HG02970 (cell line): ENCODE measurements around the gene ANXA1.
"Not testable (repeated sequence)": the region's sequence is repeated elsewhere in the genome, so short reads cannot be mapped to it uniquely, and the experiment has no call there.

Experiments
- ATAC-seq: cut with Tn5 transposase; IDR thresholded peaks from one replicate; pipeline ENCODE4 v1.9.1; 2021; ENCODE audit warnings: mild to moderate bottlenecking, moderate library complexity, moderate number of reproducible peaks; ENCODE audit not compliant: unreplicated experiment, low FRiP score

The ANXA1 gene

DNA sequence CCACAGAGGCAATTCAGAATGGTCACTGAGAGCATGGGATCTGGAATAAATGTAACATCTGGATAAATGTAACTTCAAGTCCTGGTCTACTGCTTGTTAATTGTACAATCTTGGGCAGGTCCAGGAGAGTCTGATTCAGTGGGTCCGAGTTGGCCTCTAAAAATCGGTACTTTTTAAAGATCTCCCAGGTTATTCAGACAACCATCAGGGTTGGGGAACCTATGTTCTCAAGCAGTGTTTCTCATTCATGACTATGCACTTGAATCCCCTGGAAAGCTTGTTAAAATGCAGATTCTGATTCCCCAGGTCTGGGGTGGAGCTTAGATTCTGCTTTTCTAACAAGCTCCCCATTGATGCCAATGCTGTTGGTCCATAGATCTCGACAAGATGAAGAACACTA lies 14.8 kb downstream of the ANXA1 start:
- ATAC-seq: no peak

DNA sequence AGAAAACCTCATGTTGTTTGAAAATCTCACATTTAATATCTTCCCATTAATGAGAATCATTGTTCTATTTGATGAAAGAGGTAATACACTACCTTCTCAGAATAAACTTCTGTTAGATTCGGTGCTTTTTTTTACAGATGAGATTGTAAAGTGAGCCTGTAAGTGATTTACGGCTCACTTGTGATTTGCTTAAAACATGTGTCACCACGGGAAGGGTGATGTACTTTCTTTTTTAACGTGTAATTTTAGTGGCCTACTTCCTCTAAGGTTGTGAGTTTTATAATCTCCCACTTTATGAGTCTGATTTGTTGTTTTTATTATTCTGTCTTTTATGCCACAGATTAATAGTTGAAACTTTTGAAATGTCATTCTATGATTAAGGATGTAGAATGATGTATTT lies 15.9 kb downstream of the ANXA1 start:
- ATAC-seq: no peak

DNA sequence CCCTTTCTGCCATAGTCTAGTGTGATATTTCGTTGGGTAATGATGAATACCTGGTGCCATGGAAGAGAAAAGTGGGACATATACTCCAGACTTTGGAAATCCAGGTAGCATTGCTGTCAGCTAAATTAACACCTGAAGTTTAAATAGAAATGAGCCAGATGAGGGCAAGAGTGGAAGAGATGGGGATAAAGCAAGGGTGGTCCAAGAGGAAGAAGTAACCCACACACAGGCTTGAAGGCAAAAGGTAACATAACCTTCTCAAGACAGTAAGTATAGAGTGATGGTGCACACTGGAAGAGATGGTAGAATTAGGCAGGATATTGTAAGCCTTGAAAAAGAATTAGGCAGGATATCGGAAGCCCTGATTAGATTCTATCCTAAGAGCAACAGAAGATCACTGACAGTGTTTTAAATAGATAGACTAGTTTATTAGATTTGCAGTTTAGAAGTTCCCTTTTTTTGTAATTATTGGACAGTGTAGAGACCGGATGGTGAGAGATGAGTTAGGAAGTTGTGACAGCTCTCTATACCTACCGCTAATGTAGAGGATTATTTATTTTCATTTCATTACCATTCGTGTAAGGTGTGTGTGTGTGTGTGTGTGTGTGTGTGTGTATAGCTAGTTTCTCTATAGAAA lies 16.8 kb downstream of the ANXA1 start:
- ATAC-seq: no peak

DNA sequence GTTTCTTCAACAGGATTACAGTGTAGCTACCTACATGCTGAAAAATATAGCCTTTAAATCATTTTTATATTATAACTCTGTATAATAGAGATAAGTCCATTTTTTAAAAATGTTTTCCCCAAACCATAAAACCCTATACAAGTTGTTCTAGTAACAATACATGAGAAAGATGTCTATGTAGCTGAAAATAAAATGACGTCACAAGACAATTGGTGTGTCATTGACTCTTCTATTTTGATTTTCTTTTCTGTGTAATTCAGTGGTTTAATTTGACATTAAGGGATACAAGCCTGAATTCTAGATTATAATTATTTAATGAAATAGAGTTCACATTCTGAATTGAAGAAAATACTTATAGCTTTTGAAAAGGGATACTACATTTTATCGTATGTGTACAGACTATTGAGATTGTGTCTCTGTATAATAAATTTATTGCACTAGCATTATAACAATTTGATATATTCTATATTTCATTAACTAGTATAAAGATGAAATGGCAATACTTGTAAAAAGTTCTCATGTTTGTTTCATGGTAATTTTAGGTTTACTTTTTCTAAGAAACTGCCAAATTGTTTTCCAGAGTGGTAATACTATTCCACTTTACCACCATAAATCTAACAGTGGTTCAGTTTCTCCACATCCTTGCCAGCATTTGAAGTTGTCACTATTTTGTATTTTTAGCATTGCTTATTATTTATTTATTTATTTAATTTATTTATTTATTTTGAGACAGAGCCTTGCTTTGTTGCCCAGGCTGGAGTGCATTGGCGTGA lies 18.7 kb downstream of the ANXA1 start:
- no peak for ATAC-seq

DNA sequence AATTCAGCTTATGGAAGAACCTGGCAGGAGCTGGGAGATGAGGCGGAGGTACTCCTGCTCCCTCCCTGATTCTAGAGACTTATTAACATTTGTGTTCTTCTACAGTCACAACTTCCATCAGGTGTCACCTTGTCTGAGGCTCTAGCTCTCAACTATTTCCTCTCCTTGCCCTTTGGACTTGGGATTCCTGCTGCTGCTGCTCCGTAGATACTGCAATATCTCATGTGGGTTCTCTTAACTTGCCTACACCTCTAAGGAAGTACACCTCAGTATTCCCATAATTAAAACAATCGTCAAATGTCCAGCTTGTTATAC lies 21.2 kb downstream of the ANXA1 start:
- ATAC-seq: no peak

DNA sequence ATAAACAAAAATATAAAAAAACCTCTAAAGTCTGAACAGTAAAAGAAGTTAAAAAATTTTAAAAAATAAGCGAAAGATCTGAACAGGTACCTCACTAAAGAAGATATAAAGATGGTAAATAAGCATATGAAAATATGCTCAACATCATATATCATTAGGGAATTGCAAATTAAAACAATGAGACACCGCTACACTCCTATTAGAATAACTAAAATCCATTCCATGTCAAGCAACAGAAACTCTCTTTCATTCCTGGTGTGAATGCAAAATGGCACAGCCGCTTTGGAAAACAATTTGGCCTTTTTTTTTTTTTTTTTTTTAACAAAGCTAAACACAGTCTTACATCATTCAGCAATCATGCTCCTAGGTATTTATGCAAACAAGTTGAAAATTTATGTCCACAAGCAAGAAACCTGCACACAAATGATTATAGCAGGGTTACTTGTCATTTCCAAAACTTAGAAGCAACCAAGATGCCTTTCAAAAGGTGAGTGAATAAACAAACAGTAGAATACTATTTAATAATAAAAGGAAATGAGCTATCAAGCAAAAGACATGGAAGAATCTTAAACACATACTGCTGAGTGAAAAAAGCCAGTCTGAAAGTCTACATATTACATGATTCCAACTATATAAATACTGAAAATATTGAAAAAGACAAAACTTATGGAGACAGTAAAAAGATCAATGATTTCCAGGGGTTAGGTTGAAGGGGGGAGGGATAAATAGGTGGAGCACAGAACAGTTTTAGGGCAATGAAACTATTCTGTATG lies 22.1 kb downstream of the ANXA1 start:
- ATAC-seq: no peak

DNA sequence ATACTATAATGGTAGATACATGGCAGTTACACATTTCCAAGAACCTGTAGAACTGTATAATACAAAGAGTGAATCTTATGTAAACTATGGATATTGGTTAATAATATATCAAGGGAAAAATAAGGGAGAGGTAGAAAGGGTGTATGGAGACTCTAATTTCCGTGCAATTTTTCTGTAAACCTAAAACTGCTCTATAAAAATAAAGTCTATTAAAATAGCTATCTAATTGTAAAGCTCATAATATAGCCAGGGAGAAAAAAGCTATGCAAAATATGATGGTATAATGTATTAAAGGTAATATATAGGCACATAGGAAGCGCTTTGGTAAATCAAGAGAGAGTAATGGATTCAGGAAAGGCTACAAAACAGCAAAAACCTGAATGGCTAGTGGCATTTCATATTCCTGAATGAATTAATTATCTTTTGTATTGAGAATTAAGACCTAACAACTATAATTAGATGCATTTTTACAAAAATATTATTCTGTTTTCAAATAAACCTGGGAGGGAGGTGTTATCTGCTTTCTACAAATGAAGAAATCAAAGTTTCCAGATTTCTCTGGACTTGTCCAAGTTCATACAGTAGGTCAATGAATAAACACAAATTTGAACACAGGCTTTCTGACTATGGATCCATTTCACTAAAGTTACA lies 22.8 kb downstream of the ANXA1 start:
- no peak for ATAC-seq

DNA sequence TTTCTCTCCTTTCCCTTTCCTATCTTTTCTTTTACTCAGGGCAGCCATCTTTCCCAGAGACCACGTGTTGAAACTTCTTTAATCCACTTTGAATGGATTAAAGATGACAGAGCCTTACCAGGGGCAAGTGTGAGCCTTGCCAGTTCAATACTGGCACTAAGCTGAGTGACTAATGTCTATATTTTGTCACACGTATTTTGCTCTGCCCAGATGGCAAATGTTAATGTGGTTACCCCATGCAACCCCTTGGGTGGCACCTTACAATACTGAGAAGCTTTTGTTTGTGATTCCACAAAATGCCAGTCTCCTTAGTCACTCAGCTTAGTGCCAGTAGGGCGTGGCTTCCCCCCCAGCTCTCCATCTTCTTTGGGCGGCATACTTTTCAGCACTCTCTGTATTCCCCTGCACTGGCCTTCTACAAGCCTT lies 24.8 kb downstream of the ANXA1 start:
- ATAC-seq: no peak

DNA sequence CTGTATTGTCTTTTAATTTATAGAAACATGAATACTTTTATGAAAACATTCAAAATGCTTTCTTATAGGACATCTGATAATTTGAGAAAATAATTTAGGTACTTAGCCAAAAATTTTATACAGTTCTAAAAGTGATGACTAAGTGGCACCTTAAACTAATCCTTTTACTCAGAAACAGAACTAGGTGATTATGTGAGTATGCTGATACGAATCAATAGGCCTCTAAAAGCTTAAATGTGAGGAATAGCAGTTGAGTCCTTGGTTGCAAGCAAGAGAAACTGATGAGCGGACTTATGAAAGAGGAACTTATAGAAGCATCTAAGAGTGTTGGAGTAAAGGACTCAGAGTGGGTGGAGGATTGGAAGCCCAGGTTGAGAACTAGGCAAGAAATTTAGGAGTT lies 26.4 kb downstream of the ANXA1 start:
- ATAC-seq: no peak

DNA sequence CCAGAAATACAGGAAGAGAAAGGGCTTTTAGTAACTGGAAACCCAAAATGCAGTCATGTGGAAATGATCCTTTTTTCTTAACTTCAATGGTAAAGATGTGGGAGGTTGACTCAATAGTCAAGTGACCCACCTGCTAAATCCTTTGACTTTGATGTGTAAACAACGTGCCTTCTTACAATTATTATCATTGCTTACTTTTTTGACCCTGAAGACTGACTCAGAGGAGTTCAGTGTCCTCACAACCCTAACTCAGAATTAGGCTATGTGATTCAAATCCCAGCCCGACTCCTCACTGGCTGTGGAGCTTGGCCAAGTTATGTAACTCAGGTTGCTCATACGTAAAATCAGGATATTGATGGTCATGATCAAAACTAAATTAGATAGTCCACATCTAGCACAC lies 27.9 kb downstream of the ANXA1 start:
- no peak for ATAC-seq

DNA sequence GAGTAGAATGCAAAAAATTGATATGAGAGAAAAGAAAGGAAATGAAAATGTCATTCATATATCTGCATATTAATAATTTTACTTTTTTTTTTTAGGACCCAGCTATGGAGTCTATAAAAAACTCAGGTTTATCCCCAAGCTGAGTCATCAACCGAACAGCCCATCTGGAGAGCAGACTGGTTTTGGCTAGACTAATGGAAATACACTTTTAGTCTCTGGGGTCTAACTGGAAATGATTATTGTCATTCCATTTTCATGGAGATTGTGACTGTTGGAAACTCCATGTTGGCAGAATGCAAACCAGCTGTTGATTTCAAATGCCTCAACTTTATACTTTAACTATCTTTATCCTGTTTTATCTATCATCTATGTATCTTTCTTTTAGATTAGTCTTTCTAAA lies 28.7 kb downstream of the ANXA1 start:
- no peak for ATAC-seq

DNA sequence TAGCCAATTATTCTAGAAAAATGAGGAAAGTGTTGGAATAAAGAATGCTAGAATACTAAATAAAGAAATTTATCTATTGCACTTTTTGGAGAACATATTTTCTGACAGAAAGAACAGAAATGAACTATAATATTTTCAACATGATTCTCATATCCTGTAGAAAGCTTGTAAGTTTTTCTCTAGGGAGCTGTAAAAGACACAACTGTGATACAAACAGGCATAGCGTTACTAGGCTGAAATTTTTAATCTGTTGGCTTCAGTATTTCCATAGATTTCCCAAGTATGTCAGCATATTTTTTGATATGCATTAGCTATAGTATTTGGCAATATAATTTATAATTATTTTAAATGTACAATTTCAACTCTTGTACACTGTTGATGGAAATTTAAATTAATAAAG lies 31.3 kb downstream of the ANXA1 start:
- no peak for ATAC-seq

DNA sequence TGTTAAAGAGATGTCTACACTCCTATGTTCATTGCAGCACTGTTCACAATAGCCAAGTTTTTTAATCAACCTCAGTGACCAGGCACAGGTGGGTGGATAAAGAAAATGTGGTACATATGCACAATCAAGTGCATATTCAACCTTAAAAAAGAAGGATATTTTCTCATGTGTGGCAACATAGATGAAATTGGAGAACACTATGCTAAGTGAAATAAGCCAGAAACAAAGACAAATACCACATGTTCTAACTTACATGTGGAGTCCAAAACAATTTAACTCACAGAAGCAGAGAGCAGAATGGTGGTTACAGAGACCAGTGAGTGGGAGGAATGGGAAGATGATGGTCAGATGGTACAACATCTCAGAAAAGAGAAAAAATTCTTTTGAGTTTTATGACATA lies 31.8 kb downstream of the ANXA1 start:
- no peak for ATAC-seq

DNA sequence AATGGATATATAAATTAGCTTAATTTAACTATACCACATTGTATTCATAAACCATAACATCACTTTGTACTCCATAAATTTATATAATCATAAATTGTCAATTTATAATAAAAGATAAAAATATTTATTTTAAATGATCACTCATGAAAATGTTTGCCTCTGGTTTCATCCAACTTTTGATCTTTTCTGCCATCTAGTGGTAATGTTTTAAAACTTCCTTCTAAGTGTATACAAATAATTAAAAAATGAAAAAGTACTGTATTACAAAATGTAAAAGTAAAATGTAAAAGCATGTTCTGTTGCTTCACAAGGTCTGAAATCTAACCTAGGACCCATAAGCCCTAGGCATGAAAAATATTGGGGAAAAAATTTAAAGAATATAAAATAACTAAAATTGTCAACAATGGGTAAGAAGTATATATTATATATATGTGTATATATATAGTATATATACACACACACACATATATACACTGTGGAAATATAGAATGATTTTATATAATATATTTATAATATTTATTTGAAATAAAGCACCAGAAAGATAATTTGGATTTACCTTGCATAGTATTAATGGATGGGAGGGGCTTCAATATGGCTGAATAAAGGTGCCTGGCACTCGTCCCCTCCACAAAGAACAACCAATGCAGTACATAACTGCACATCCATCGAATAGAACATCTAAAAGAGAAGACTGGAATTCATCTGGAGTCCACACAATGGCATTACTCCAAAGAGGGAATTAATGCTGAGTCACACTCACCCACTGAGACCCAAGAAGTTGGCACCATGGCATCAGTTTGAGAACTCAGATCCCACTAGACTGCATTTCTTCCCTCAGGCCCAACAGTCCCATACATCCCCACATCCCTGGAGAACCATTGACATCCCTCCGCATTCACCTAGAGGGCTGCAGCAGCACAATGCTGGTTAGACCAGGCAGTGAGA lies 32.5 kb downstream of the ANXA1 start:
- no peak for ATAC-seq

DNA sequence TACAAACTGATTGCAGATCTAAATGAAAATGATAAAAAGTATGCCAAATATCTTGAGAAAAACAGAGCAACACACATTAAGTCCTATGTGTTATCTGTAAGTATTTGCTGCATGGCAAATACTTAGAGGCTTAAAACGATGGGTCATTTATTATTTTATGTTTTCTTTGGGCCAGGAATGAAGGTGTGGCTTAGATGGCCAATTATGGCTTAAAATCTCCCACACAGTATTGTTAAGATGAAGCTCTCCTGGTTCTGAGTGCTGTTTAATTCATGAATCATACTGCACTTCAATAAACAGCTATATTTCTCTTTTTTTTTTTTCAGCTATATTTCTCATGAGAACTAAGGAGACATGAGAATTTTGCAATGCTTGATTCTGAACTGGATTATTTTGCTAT lies 39.4 kb downstream of the ANXA1 start:
- ATAC-seq: not testable (repeated sequence)

DNA sequence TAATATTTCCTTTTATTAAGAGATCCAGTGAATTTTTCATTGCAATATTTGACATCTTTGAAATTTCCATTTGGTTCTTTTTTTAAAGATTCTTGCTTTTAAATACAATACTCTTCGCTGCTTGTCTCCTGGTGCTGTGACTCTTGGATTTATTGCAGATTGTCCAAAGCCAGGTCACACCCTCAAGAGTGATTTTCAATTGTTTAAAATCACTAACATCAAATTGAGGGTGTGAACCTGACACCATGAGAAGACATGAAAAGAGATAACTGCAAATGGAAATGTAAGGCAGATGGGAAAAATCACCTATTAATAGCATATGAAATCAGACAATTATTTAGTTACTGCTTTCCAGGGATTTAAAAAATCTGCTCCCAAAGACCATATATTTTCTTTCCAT lies 42.6 kb downstream of the ANXA1 start:
- no peak for ATAC-seq

DNA sequence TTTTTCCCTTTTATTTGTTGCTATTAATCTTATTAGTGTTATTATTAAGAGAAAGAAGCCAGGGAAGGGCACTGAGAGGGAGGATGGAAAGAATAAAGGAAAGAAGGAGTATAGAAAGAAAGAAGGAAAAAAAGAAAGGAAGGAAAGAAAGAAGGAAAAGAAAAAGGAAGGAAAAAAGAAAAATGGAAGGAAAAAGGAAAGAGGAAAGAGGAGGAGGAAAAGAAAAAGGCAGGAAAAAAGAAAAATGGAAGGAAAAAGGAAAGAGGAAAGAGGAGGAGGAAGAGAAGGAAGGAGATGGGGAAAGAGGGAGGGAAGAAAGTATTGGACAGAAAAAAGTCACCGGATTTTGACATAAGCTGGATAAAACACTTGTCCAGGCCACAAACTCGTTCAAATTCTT lies 47.8 kb downstream of the ANXA1 start:
- ATAC-seq: no peak

DNA sequence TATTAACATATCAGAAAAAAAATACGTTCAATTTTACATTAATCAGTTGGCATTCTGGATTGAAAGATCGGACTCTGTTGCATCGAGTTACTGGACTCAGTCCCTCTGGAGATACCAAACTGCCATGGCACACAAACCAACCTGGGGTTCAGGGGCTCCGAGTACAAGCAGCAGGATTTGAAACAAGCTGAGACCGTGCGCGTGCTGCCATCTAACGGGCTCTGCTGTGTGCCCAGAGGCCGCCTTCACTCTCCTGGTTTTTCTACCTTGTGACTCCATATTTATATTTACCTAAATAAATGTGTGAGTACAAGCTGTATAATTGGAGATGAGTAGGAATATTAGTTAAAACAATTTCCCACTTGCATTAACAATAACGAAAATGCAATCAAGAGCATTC lies 48.2 kb downstream of the ANXA1 start:
- no peak for ATAC-seq

DNA sequence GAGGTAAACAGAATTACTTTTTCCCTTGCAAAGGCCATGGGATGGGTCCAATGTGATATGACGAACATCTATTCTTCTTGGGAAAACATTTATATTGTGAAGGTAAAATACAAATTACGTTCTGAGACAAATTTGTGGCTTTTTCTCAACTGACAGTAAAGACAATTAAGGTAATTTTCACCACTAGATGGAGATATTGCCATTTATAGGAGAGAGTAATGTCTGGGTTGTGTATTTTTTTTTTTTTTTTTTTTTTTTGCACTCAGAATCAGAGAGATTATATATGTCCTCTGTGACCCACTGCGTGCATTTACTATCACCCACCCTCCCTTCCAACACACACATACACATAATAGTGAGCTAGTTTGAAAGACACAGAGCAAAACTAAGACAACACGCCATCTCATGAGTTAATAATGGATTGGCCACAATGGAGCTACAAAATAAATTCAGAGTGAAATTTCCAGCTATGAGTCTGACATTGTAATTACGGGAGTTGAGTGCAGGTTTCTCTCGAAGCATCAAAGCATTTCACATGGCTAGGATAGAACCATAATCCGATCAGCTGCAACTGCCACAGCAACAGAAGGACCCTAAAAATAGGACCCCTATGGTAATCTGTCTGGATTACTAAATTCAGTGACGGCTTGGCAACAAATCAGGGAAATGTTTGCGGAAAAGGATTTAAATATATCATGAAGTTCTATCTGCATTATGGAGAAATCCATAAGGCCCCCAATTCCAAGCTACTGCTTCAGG lies 49.2 kb downstream of the ANXA1 start:
- no peak for ATAC-seq
